ENCODE measurements around the gene RIPOR3. TPM values are rescaled to one million over a fixed set of nuclear protein-coding genes. Genes with fewer than 3 reads are reported as not detected.
"Not testable (repeated sequence)": the region's sequence is repeated elsewhere in the genome, so short reads cannot be mapped to it uniquely, and the experiment has no call there.

The RIPOR3 gene
- polyA plus RNA-seq, 5 donors: 2.2 to 4.1 (median 3.0) TPM

GRCh38 chr20:50680105-50680960 is 11.0 kb downstream of the RIPOR3 start:
- DNase-seq: no peak

- no peak for DNase-seq
Measured at GRCh38 chr20:50679753-50680104, 11.6 kb downstream of the RIPOR3 start.

- DNase-seq: no peak
Measured at GRCh38 chr20:50678169-50678898, 13.0 kb downstream of the RIPOR3 start.

- DNase-seq: no peak
Measured at GRCh38 chr20:50676858-50677257, 14.5 kb downstream of the RIPOR3 start.

- DNase-seq: not testable (repeated sequence)
Measured at GRCh38 chr20:50676377-50676731, 15.0 kb downstream of the RIPOR3 start.

GRCh38 chr20:50675671-50676376 is 15.5 kb downstream of the RIPOR3 start:
- no peak for DNase-seq

GRCh38 chr20:50674138-50674825 is 17.1 kb downstream of the RIPOR3 start:
- DNase-seq: no peak

GRCh38 chr20:50673466-50674137 is 17.7 kb downstream of the RIPOR3 start:
- no peak for DNase-seq

- DNase-seq: no peak
Measured at GRCh38 chr20:50673146-50673465, 18.2 kb downstream of the RIPOR3 start.

- no peak for DNase-seq
Measured at GRCh38 chr20:50672400-50673145, 18.8 kb downstream of the RIPOR3 start.

GRCh38 chr20:50671626-50672025 is 19.7 kb downstream of the RIPOR3 start:
- DNase-seq: no peak

GRCh38 chr20:50671010-50671409 is 20.3 kb downstream of the RIPOR3 start:
- not testable (repeated sequence) for DNase-seq

GRCh38 chr20:50670126-50670862 is 21.0 kb downstream of the RIPOR3 start:
- no peak for DNase-seq

GRCh38 chr20:50668798-50669197 is 22.5 kb downstream of the RIPOR3 start:
- no peak for DNase-seq

GRCh38 chr20:50668326-50668725 is 23.0 kb downstream of the RIPOR3 start:
- no peak for DNase-seq

GRCh38 chr20:50666709-50667298 is 24.5 kb downstream of the RIPOR3 start:
- no peak for DNase-seq

GRCh38 chr20:50664254-50664653 is 27.1 kb downstream of the RIPOR3 start:
- no peak for DNase-seq

GRCh38 chr20:50663095-50663821 is 28.1 kb downstream of the RIPOR3 start:
- DNase-seq: no peak

All from right lung (tissue), 5 donors.